Small intestine (tissue), 7 donors: Measurements from ENCODE around the gene PRG3. TPM values are rescaled to one million over a fixed set of nuclear protein-coding genes. Genes with fewer than 3 reads are reported as not detected.
A peak's percentile ranks its signal among the peaks of the same experiment; 100 is the strongest.

Experiments used
- DNase-seq, 2 donors: peaks; one replicate each; pipeline versions ENCODE4 v3.0.0 to v3.0.0-alpha.2; 2013
- FAIRE-seq: peaks from 2 replicates; lab custom pipeline; 2012; peaks lifted over from hg19 to GRCh38; lab: Jason Lieb, UNC
- H3K27ac ChIP-seq, 3 donors: one replicate each; pipeline ENCODE4 v1.5.1; 2013; ENCODE audit warnings: low read length in 2 of 3, mild to moderate bottlenecking in 2 of 3, control low read depth in 1 of 3, inconsistent platforms in 1 of 3, low read depth in 1 of 3, moderate library complexity in 1 of 3
- H3K27me3 ChIP-seq, 3 donors: one replicate each; pipeline ENCODE4 v1.6.1; 2013; ENCODE audit warnings: low read length in 3 of 3, inconsistent platforms in 1 of 3; ENCODE audit not compliant: control insufficient read depth in 3 of 3, insufficient read depth in 3 of 3
- H3K36me3 ChIP-seq, 3 donors: one replicate each; pipeline ENCODE4 v1.6.1; 2013; ENCODE audit warnings: low read length in 3 of 3, inconsistent platforms in 1 of 3, low read depth in 1 of 3, mild to moderate bottlenecking in 1 of 3, moderate library complexity in 1 of 3; ENCODE audit not compliant: control insufficient read depth in 3 of 3, insufficient read depth in 2 of 3
- H3K4me1 ChIP-seq, 3 donors: one replicate each; pipeline ENCODE4 v1.6.1; 2013; ENCODE audit warnings: low read length in 2 of 3, inconsistent platforms in 1 of 3, low read depth in 1 of 3, mild to moderate bottlenecking in 1 of 3, moderate library complexity in 1 of 3; ENCODE audit not compliant: control insufficient read depth in 3 of 3, insufficient read depth in 2 of 3
- H3K4me3 ChIP-seq, 3 donors: one replicate each; pipeline ENCODE4 v1.5.1; 2013; ENCODE audit warnings: low read length in 3 of 3, control low read depth in 1 of 3, inconsistent platforms in 1 of 3, low read depth in 1 of 3, mild to moderate bottlenecking in 1 of 3, moderate library complexity in 1 of 3
- H3K9me3 ChIP-seq, 2 donors: one replicate each; pipeline ENCODE4 v1.6.1; 2013; ENCODE audit warnings: low read depth in 1 of 2, low read length in 1 of 2; ENCODE audit not compliant: control insufficient read depth in 2 of 2, insufficient read depth in 1 of 2
- WGBS, 3 donors: extraction: QIAGEN DNeasy Blood & Tissue Kit; methylation state at CpG; one replicate each; pipeline ENCODE4 v1.1.7; 2013; 5-methylcytosine and 5-hydroxymethylcytosine counted together
- polyA plus RNA-seq, 4 donors: library from polyadenylated mRNA; stranded (reverse) in 3 of 4; unstranded in 1 of 4; fragments of 200-250 nt in 3 of 4; fragments of 120-200 nt in 1 of 4; gene quantifications; one replicate each; pipeline versions ENCODE4 v1.2.1 to v1.2.3, GENCODE V29; 2013
- donor health status: healthy with polysubstance abuse.
- donor health status: control.
- donor health status: control.
- donor health status: Bipolar disorder and iron deficiency.
- donor health status: healthy.

Gene PRG3
- polyA plus RNA-seq, 4 donors, result 0.22 TPM; not detected in 3

DNA sequence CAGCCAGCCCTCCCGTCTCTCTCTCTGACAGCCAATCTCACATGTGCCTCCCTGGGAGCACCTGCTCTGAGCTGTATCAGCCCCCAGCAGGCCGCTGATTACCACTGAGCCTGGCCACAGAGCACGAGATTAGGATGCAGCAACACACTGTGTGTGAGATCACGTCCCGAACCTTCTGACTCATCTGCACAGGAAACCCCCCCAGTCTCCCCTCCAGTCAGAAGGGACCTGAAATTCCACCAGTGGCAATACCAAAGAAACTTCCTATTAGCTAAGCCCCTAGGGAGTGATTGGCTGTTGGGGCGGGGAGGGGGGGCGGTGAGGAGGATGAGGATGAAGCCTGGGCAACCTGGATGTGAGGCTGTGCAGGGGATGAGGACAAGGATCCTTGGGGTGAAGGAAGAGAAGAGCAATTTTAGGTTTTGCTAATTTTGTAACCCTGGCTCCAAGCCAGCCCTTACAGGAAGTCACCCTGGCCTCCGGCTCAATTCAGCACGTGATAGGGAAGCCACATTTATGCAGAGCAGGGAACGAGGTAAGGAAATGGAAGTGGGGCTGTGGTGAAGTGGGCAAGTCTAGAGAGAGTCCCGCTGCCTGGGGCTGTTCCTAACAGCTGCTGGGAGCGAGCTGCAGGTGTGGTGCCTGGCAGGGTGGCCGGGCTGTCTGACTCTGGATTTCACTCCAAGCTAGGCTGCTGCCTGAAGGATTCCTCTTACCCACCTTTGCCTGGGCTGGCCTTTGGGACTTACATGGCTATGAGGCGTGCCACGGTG is 44.0 kb upstream of the PRG3 start:
- no peak for FAIRE-seq
- WGBS, 3 donors, result 36 to 46% (median 39%) methylated on average over 15 of the region's 15 CpGs
- peaks cover 0 to 12% (median 0%) of the 10 kb centered on the region in 3 donors for H3K27me3 ChIP-seq
- H3K9me3 ChIP-seq, result no peaks in the 10 kb centered on the region
- DNase-seq, result peak; percentile 45 to 55
- H3K4me3 ChIP-seq, result peak overlapping the region in 1 of 3 donors; percentile 6
- H3K4me1 ChIP-seq, result peaks cover 0 to 15% (median 9%) of the 10 kb centered on the region in 3 donors
- peaks cover 0 to 18% (median 0%) of the 10 kb centered on the region in 3 donors for H3K36me3 ChIP-seq
- peak overlapping the region in 2 of 3 donors; percentile 17 to 88 for H3K27ac ChIP-seq

DNA sequence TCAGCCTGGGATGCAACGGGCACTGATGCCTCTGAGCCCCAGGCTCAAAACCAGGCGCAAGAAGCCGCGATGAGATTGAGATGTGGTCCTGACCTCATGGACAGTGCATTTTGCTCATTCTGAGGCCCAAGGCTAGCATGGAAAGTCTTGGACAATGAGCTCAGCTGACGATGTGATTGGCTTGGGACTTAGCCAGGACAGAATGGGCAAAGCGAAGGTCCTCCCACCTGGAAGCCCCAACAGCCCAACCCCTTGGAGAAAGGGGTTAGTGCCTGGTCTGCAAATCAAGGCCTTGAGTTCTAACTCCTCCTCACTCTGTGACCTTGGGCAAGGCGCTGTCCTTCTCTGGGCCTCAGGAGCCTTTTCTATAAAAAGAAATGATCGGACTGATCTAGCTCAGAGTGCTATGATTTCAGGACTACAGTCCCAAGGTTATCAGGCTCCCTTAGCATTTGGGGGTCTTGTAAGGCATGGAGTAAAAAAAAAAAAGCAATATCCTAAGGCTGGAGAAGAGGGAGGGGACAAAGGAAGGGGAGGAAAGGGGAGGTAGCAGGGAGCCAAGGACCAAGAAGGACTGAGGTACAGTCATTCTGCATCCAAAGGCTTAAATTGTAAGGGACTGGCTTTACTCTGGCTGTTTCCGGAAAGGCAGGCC is 43.3 kb upstream of the PRG3 start:
- Histone ChIP-seq H3K4me3 (no peak overlapping the region), H3K27ac (peak overlapping the region in 2 of 3 donors; percentile 24 to 88), H3K36me3 (peaks cover 0 to 18% (median 0%) of the 10 kb centered on the region in 3 donors), H3K27me3 (peaks cover 0 to 12% (median 0%) of the 10 kb centered on the region in 3 donors), H3K9me3 (no peaks in the 10 kb centered on the region), H3K4me1 (peaks cover 0 to 15% (median 9%) of the 10 kb centered on the region in 3 donors)
- DNase-seq (no peak), FAIRE-seq (no peak)
- WGBS, 3 donors, result 79 to 85% (median 81%) methylated on average over 9 of the region's 9 CpGs

DNA sequence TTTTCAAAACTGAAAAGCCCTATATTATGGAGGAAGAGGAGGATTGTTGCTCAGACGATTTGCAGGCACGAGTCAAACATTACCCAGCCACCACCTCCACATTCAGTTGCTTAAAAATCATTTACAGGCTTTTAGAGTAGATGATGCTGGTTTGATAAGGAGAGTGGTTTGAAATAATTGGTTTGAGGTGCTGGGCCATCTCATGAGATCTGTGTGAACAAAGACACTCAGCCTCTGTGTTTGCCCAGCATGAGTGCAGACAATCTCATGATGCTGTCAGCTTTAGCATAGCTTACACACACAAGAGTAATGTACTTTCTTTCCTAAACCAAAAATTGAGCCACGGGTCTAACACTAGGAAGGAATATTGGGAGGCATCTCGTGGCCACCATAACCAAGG is 41.7 kb upstream of the PRG3 start:
- no peak overlapping the region for H3K27ac ChIP-seq
- H3K27me3 ChIP-seq, result peaks cover 0 to 6% (median 0%) of the 10 kb centered on the region in 3 donors
- H3K4me1 ChIP-seq, result peaks cover 0 to 15% (median 9%) of the 10 kb centered on the region in 3 donors
- peaks cover 0 to 23% (median 0%) of the 10 kb centered on the region in 3 donors for H3K36me3 ChIP-seq
- H3K4me3 ChIP-seq, result no peak overlapping the region
- FAIRE-seq (no peak), DNase-seq (no peak)
- no peaks in the 10 kb centered on the region for H3K9me3 ChIP-seq
- 74 to 80% (median 75%) methylated on average over 4 of the region's 4 CpGs for WGBS, 3 donors

- no peaks in the 10 kb centered on the region for H3K27me3 ChIP-seq
- FAIRE-seq, result no peak
- no peaks in the 10 kb centered on the region for H3K9me3 ChIP-seq
- H3K4me3 ChIP-seq, result no peak overlapping the region
- peaks cover 0 to 30% (median 0%) of the 10 kb centered on the region in 3 donors for H3K36me3 ChIP-seq
- no peak overlapping the region for H3K27ac ChIP-seq
- peaks cover 0 to 15% (median 9%) of the 10 kb centered on the region in 3 donors for H3K4me1 ChIP-seq
- no peak for DNase-seq
Measured at GRCh38 chr11:57421805-57422204, 40.9 kb upstream of the PRG3 start.

- DNase-seq (no peak), FAIRE-seq (no peak)
- Histone ChIP-seq H3K4me3 (no peak overlapping the region), H3K36me3 (peaks cover 0 to 35% (median 0%) of the 10 kb centered on the region in 3 donors), H3K9me3 (no peaks in the 10 kb centered on the region), H3K27me3 (no peaks in the 10 kb centered on the region), H3K4me1 (peaks cover 0 to 9% (median 8%) of the 10 kb centered on the region in 3 donors), H3K27ac (no peak overlapping the region)
- WGBS, 3 donors, result 94 to 97% (median 94%) methylated on average over 4 of the region's 4 CpGs
Measured at GRCh38 chr11:57421066-57421465, 40.1 kb upstream of the PRG3 start.

GRCh38 chr11:57419146-57419545 is 38.2 kb upstream of the PRG3 start:
- Histone ChIP-seq H3K36me3 (peaks cover 0 to 37% (median 0%) of the 10 kb centered on the region in 3 donors), H3K4me1 (peaks cover 0 to 5% (median 0%) of the 10 kb centered on the region in 3 donors), H3K27me3 (no peaks in the 10 kb centered on the region), H3K9me3 (no peaks in the 10 kb centered on the region), H3K4me3 (no peak overlapping the region), H3K27ac (no peak overlapping the region)
- no peak for FAIRE-seq
- DNase-seq, result no peak
- WGBS, 3 donors, result 79 to 93% (median 86%) methylated on average over 3 of the region's 3 CpGs

DNA sequence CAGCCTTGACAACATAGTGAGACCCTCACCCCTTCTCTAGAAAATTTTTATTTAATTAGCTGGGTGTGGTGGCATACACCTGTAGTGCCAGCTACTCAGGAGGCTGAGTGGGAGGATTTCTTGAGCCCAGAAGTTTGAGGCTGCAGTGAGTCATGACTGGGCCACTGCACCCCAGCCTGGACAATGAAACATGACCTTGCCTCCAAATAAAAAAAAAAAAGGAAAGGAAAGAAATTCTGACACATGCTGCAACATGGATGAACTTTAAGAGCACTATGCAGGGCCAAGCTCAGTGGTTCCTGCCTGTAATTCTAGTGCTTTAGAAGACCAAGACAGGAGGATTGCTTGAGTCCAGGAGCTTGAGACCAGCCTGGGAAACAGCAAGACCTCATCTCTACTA is 37.2 kb upstream of the PRG3 start:
- no peak for FAIRE-seq
- no peaks in the 10 kb centered on the region for H3K27me3 ChIP-seq

DNA sequence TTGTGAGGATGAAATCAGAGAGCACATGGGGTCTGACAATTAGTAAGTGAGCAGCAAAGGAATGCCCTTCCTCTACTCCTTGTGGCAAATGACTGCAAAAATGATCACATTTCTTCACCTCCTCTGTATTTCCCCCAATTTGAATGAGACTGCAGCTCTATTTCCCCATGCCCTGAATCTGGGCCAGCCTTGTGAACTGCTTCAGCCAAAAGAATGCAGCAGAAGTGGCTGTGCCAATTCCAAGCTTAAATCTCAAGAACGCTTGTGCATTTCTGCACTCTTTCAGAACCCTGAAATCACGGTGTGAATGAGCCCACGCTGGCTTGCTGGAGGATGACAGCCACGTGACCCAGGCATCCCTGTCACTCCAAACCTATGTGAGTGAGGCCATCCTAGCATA is 36.1 kb upstream of the PRG3 start:
- H3K4me1 ChIP-seq, result no peaks in the 10 kb centered on the region
- peaks cover 0 to 38% (median 0%) of the 10 kb centered on the region in 3 donors for H3K36me3 ChIP-seq
- 77 to 87% (median 77%) methylated on average over 4 of the region's 4 CpGs for WGBS, 3 donors
- DNase-seq (no peak), FAIRE-seq (no peak)
- no peak overlapping the region for H3K4me3 ChIP-seq
- no peaks in the 10 kb centered on the region for H3K27me3 ChIP-seq
- no peaks in the 10 kb centered on the region for H3K9me3 ChIP-seq
- no peak overlapping the region for H3K27ac ChIP-seq

More for the DNA sequence above, 37.2 kb upstream of the PRG3 start:
- Histone ChIP-seq H3K4me1 (no peaks in the 10 kb centered on the region), H3K36me3 (peaks cover 0 to 38% (median 0%) of the 10 kb centered on the region in 3 donors), H3K4me3 (no peak overlapping the region), H3K9me3 (no peaks in the 10 kb centered on the region), H3K27ac (no peak overlapping the region)
- no peak for DNase-seq
